ENCODE data around the gene TMEM167B. TPM values are rescaled to one million over a fixed set of nuclear protein-coding genes. Genes with fewer than 3 reads are reported as not detected.

TMEM167B gene
- total RNA-seq, 1 donor from 2014 or later, result 22.1 TPM

DNA sequence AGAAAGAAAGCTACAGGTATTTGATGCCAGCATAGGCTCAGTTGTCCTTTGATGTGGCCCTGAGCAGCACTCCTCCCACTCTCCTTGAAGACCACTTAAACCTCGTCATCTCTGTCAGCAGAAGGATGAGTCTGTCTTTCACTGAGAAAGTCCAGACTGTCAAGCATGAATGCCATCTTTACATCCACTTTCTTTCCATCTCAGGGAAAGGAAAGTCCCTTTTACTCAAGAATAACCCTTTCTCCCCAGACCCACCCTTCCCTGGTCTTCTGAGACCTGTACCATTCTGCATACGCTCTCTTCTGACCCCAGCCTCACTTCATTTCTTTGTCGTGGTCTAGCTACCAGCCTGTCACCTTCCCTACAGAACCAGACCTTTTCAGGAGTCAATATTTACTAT, 19.3 kb downstream of the TMEM167B start:
- peaks cover 30% of the 10 kb centered on the region for H3K27me3 Mint-ChIP-seq (ENCODE audit: insufficient read depth, low read depth)
- H3K9me3 Mint-ChIP-seq, result no peaks in the 10 kb centered on the region
- H3K4me1 Mint-ChIP-seq, result peaks cover 22% of the 10 kb centered on the region
- H3K36me3 Mint-ChIP-seq, result peaks cover 2% of the 10 kb centered on the region
- DNase-seq (ENCODE audit: low spot score), result no peak
- H3K79me2 ChIP-seq (ENCODE audit: low read depth), result no peaks in the 10 kb centered on the region
- no peak overlapping the region for H3K27ac ChIP-seq
- H3K36me3 ChIP-seq, result no peaks in the 10 kb centered on the region
- H4K20me1 ChIP-seq (ENCODE audit: low read depth), result no peaks in the 10 kb centered on the region
- H3K27ac Mint-ChIP-seq, result no peak overlapping the region
- TF ChIP-seq EZH2 (IDR thresholded peaks at IDR 0.05) (no peak), EZH2phosphoT487 (IDR thresholded peaks at IDR 0.05) (no peak), CTCF (IDR thresholded peaks at IDR 0.05) (no peak)
- peaks cover 27% of the 10 kb centered on the region for H3F3A ChIP-seq (ENCODE audit: low read depth)
- no peaks in the 10 kb centered on the region for H3K9me3 ChIP-seq (ENCODE audit: low read depth)
- no peak overlapping the region for H3K4me3 Mint-ChIP-seq
- no peak overlapping the region for H3K9ac ChIP-seq
- peaks cover 4% of the 10 kb centered on the region for H3K4me1 ChIP-seq
- no peak overlapping the region for H2AFZ ChIP-seq (replicated peaks)
- H3K27me3 ChIP-seq, result peaks cover 76% of the 10 kb centered on the region
- no peak overlapping the region for H3K4me3 ChIP-seq
- no peak overlapping the region for H3K4me2 ChIP-seq

GRCh38 chr1:109111386-109112055, 21.0 kb downstream of the TMEM167B start:
- TF ChIP-seq CTCF (IDR thresholded peaks at IDR 0.05) (no peak), EZH2 (IDR thresholded peaks at IDR 0.05) (no peak), EZH2phosphoT487 (IDR thresholded peaks at IDR 0.05) (no peak)
- Mint-ChIP-seq H3K4me3 (peak overlapping the region; percentile 82), H3K36me3 (no peaks in the 10 kb centered on the region), H3K27ac (peak overlapping the region; percentile 94), H3K4me1 (peaks cover 22% of the 10 kb centered on the region), H3K27me3 (ENCODE audit: insufficient read depth, low read depth) (peaks cover 38% of the 10 kb centered on the region), H3K9me3 (no peaks in the 10 kb centered on the region)
- no peak overlapping the region for H3K27ac ChIP-seq
- H3K27me3 ChIP-seq, result peaks cover 86% of the 10 kb centered on the region
- no peaks in the 10 kb centered on the region for H3K9me3 ChIP-seq (ENCODE audit: low read depth)
- DNase-seq (ENCODE audit: low spot score), result no peak
- H3K79me2 ChIP-seq (ENCODE audit: low read depth), result no peaks in the 10 kb centered on the region
- no peak overlapping the region for H3K4me2 ChIP-seq
- H2AFZ ChIP-seq (replicated peaks), result no peak overlapping the region
- no peaks in the 10 kb centered on the region for H3K36me3 ChIP-seq
- H3K9ac ChIP-seq, result no peak overlapping the region
- H3K4me3 ChIP-seq, result no peak overlapping the region
- H3F3A ChIP-seq (ENCODE audit: low read depth), result peaks cover 28% of the 10 kb centered on the region
- H4K20me1 ChIP-seq (ENCODE audit: low read depth), result no peaks in the 10 kb centered on the region
- H3K4me1 ChIP-seq, result peaks cover 4% of the 10 kb centered on the region

DNA sequence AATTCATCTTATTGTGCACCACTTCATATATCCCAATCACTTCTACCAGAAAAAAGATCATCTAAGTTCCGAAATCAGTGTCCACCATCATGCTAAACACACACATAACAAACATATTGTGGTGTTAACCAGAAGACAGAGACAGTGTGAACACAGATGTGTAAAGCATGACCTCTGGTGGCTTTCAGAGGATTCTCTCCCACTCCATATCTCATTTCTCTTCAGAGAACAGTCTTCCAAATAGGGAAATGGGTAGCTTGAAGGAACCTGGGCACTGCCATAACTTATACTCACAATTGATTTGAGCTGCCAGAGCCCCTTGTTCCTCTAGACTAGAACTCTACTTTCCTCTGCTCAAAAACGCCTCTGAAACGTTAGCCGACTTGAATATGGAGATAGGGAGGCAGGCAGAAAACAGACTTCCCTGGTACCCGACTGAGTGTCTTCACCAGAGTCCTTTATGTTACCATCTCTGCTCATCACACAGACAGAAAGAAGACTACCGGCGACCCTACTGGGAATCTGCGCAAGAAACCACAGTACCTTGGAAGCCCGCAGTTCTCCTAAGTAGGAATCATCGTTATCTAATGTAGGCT, 21.6 kb downstream of the TMEM167B start:
- Histone ChIP-seq H3K27me3 (peaks cover 87% of the 10 kb centered on the region), H3K4me3 (peak overlapping the region; percentile 8), H3K27ac (no peak overlapping the region), H3K4me2 (peak overlapping the region; percentile 96), H3K9me3 (ENCODE audit: low read depth) (no peaks in the 10 kb centered on the region), H3F3A (ENCODE audit: low read depth) (peaks cover 28% of the 10 kb centered on the region), H3K36me3 (no peaks in the 10 kb centered on the region), H3K9ac (no peak overlapping the region), H4K20me1 (ENCODE audit: low read depth) (no peaks in the 10 kb centered on the region), H2AFZ (replicated peaks) (peak overlapping the region; percentile 83), H3K79me2 (ENCODE audit: low read depth) (no peaks in the 10 kb centered on the region), H3K4me1 (peaks cover 4% of the 10 kb centered on the region)
- Mint-ChIP-seq H3K9me3 (no peaks in the 10 kb centered on the region), H3K27ac (peak overlapping the region; percentile 94), H3K4me1 (peaks cover 22% of the 10 kb centered on the region), H3K36me3 (no peaks in the 10 kb centered on the region), H3K4me3 (peak overlapping the region; percentile 82), H3K27me3 (ENCODE audit: insufficient read depth, low read depth) (peaks cover 40% of the 10 kb centered on the region)
- TF ChIP-seq CTCF (IDR thresholded peaks at IDR 0.05) (no peak), EZH2 (IDR thresholded peaks at IDR 0.05) (no peak), EZH2phosphoT487 (IDR thresholded peaks at IDR 0.05) (no peak)
- no peak for DNase-seq (ENCODE audit: low spot score)
